ENCODE results near the gene CNOT9.

CNOT9 gene

DNA sequence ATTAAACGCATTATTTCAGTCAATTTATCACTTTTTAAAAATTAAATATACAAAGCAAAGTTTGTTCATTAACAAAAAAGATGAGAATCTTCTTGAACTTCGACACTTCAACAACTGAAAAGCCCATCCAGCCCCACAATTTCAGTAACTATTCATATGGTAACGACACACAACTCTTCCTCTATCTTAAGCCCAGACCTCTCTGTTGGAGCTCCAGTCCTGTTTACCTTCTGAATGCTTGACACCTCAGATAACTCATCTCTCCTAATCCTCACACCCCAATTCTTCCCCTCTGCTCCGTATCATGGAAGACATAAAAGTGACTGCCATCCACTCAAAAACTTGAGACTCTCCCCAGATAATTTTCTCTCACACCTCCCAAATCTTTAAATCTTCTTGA, 13.1 kb upstream of the CNOT9 start:
- Histone ChIP-seq H3K4me3 (ENCODE audit: low read depth, low read length, poor library complexity, severe bottlenecking) (no peak overlapping the region), H3K9me3 (ENCODE audit: low read length) (no peaks in the 10 kb centered on the region), H3K9me2 (ENCODE audit: low read depth, low read length) (no peaks in the 10 kb centered on the region), H3K79me2 (ENCODE audit: insufficient read depth, low read length) (no peaks in the 10 kb centered on the region), H3K27ac (ENCODE audit: low read depth, low read length, poor library complexity, severe bottlenecking) (no peak overlapping the region), H3K36me3 (ENCODE audit: insufficient read depth, low read length) (peaks cover 97% of the 10 kb centered on the region), H3F3A (ENCODE audit: insufficient read depth, low read length) (0 out of 2 replicates have a peak, but pooled peaks cover 2% of the 10 kb centered on the region), H3K4me2 (ENCODE audit: low read length) (no peak overlapping the region), H3K27me3 (ENCODE audit: insufficient read depth, low read length) (no peaks in the 10 kb centered on the region), H4K20me1 (ENCODE audit: insufficient read depth, low read length) (no peaks in the 10 kb centered on the region), H3K4me1 (ENCODE audit: insufficient read depth, low read length, severe bottlenecking) (no peaks in the 10 kb centered on the region), H3K9ac (ENCODE audit: low read length) (no peak overlapping the region), H2AFZ (ENCODE audit: low read length) (no peak overlapping the region)
- no peak for TF ChIP-seq EZH2 (IDR thresholded peaks at IDR 0.05; ENCODE audit: borderline replicate concordance, low read length)
- TF ChIP-seq, protein P1, sequence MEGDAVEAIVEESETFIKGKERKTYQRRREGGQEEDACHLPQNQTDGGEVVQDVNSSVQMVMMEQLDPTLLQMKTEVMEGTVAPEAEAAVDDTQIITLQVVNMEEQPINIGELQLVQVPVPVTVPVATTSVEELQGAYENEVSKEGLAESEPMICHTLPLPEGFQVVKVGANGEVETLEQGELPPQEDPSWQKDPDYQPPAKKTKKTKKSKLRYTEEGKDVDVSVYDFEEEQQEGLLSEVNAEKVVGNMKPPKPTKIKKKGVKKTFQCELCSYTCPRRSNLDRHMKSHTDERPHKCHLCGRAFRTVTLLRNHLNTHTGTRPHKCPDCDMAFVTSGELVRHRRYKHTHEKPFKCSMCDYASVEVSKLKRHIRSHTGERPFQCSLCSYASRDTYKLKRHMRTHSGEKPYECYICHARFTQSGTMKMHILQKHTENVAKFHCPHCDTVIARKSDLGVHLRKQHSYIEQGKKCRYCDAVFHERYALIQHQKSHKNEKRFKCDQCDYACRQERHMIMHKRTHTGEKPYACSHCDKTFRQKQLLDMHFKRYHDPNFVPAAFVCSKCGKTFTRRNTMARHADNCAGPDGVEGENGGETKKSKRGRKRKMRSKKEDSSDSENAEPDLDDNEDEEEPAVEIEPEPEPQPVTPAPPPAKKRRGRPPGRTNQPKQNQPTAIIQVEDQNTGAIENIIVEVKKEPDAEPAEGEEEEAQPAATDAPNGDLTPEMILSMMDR (IDR thresholded peaks at IDR 0.05; ENCODE audit: low read length): no peak

DNA sequence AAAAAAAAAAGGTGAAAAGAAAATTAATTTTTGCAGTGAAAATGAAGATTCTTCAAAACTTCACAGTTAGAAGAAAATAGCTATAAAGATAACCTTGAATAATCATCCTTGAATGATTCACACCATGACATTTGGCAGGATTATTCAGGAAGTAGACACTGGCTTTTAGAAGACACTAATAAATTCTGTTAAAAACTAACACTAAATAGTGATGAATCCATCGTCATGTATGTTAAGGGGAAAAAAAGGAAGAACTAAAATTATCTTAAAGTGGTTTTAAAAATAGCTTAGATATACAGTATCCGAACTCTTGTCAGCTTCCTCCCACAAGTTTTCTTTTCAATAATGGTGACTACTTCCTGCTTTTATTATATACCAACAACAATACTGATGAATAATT, 10.7 kb upstream of the CNOT9 start:
- no peaks in the 10 kb centered on the region for H3K9me2 ChIP-seq (ENCODE audit: low read depth, low read length)
- TF ChIP-seq, protein P1 (IDR thresholded peaks at IDR 0.05; ENCODE audit: low read length): no peak
- TF ChIP-seq EZH2 (IDR thresholded peaks at IDR 0.05; ENCODE audit: borderline replicate concordance, low read length): no peak
- no peaks in the 10 kb centered on the region for H3K9me3 ChIP-seq (ENCODE audit: low read length)
- H3K9ac ChIP-seq (ENCODE audit: low read length): no peak overlapping the region
- no peak overlapping the region for H3K4me3 ChIP-seq (ENCODE audit: low read depth, low read length, poor library complexity, severe bottlenecking)
- no peak overlapping the region for H2AFZ ChIP-seq (ENCODE audit: low read length)
- H3K4me2 ChIP-seq (ENCODE audit: low read length): no peak overlapping the region
- no peaks in the 10 kb centered on the region for H3K4me1 ChIP-seq (ENCODE audit: insufficient read depth, low read length, severe bottlenecking)
- peaks cover 96% of the 10 kb centered on the region for H3K36me3 ChIP-seq (ENCODE audit: insufficient read depth, low read length)
- 0 out of 2 replicates have a peak, but pooled peaks cover 4% of the 10 kb centered on the region for H3F3A ChIP-seq (ENCODE audit: insufficient read depth, low read length)
- no peaks in the 10 kb centered on the region for H3K79me2 ChIP-seq (ENCODE audit: insufficient read depth, low read length)
- no peak overlapping the region for H3K27ac ChIP-seq (ENCODE audit: low read depth, low read length, poor library complexity, severe bottlenecking)
- no peaks in the 10 kb centered on the region for H4K20me1 ChIP-seq (ENCODE audit: insufficient read depth, low read length)
- no peaks in the 10 kb centered on the region for H3K27me3 ChIP-seq (ENCODE audit: insufficient read depth, low read length)

DNA sequence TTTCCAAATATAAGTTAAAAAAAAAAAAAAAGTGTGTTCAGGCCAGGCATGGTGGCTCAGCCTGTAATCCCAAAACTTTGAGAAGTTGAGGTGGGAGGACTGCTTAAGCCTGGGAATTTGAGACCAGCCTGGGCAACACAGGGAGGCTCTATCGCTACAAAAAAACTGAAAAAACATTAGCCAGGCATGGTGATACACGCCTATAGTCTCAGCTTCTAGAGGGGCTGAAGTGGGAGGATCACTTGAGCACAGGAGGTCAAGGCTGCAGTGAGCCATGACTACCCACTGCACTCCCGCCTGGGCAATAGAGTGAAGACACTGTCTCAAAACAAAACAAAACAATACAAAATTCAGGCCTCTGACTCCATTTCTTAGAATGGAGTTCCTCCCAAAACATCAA, 9.7 kb upstream of the CNOT9 start:
- Histone ChIP-seq H3K4me2 (ENCODE audit: low read length) (no peak overlapping the region), H3K9me2 (ENCODE audit: low read depth, low read length) (no peaks in the 10 kb centered on the region), H3K9me3 (ENCODE audit: low read length) (no peaks in the 10 kb centered on the region), H3K4me1 (ENCODE audit: insufficient read depth, low read length, severe bottlenecking) (no peaks in the 10 kb centered on the region), H3F3A (ENCODE audit: insufficient read depth, low read length) (0 out of 2 replicates have a peak, but pooled peaks cover 4% of the 10 kb centered on the region), H3K79me2 (ENCODE audit: insufficient read depth, low read length) (0 out of 2 replicates have a peak, but pooled peaks cover 1% of the 10 kb centered on the region), H3K27ac (ENCODE audit: low read depth, low read length, poor library complexity, severe bottlenecking) (no peak overlapping the region), H4K20me1 (ENCODE audit: insufficient read depth, low read length) (no peaks in the 10 kb centered on the region), H2AFZ (ENCODE audit: low read length) (no peak overlapping the region), H3K36me3 (ENCODE audit: insufficient read depth, low read length) (peaks cover 95% of the 10 kb centered on the region), H3K27me3 (ENCODE audit: insufficient read depth, low read length) (no peaks in the 10 kb centered on the region), H3K4me3 (ENCODE audit: low read depth, low read length, poor library complexity, severe bottlenecking) (no peak overlapping the region), H3K9ac (ENCODE audit: low read length) (no peak overlapping the region)
- no peak for TF ChIP-seq EZH2 (IDR thresholded peaks at IDR 0.05; ENCODE audit: borderline replicate concordance, low read length)
- TF ChIP-seq, protein P1 (IDR thresholded peaks at IDR 0.05; ENCODE audit: low read length): no peak

Data from OCI-LY1 (cell line).